Measurements from ENCODE around the gene VAPB.

The VAPB gene

GRCh38 chr20:58436868-58437645, 48.0 kb downstream of the VAPB start:
- DNase-seq (ENCODE audit: low read depth) = no peak

GRCh38 chr20:58438970-58439808, 50.2 kb downstream of the VAPB start:
- no peak for DNase-seq (ENCODE audit: low read depth)

DNA sequence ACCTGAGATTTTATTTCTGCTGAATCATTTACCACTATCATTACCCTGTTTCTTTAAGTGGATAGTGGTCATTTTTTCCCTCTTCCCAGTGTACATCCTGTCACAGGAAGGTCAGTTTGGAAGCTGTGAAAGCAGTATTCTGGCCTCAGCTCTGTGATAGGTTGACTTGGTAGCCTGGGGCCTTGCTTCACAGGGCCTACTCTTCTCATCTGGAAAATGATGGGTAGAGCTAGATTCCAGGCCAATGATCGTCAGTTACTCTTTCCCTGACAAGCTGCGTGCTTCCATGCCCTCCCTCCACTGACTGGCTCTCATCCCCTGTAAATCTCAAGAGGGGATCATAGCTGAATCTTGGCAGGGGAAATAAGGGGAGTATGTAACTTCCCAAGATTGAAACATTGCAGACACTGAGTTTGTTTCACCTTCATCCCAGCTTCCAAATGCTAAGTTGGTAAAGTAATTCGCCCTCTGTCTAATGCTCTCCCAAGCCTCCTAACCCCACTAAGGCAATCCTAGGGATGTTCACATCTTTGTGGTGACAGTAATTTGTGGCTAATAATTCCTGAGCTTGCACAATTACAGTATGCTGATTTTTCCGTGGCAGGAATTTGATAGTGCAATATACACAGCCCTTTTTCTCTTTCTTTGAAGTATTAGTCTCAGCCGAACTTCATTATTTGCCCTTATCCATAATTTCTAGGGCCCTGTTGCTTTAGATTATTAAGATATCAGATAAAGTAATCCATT, 51.2 kb downstream of the VAPB start:
- no peak for DNase-seq (ENCODE audit: low read depth)

DNA sequence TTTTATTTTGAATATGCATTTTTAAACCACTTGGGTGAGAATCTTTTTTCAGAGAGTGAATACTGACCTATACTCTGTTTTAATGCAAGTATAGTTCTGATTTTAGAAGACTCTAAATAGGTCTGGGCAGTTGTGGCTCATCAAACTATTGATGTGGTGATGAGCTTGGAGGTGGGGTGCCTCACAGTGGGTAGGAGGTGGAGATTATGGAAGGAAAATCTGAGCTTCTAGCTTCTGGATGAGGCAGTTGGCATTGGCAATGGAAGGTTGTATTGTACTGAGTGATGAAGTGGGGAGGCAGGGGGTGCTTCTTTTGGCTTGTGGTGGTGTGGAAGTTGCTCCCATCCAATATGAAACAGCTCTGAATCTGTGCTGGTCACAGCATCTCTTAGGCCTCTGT, 52.7 kb downstream of the VAPB start:
- no peak for DNase-seq (ENCODE audit: low read depth)

DNA sequence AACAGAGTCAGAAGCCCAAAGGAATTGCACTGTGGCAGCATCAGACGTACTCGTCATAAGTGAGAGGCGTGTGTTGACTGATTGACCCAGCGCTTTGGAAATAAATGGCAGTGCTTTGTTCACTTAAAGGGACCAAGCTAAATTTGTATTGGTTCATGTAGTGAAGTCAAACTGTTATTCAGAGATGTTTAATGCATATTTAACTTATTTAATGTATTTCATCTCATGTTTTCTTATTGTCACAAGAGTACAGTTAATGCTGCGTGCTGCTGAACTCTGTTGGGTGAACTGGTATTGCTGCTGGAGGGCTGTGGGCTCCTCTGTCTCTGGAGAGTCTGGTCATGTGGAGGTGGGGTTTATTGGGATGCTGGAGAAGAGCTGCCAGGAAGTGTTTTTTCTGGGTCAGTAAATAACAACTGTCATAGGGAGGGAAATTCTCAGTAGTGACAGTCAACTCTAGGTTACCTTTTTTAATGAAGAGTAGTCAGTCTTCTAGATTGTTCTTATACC, 55.8 kb downstream of the VAPB start:
- no peak for DNase-seq (ENCODE audit: low read depth)

DNA sequence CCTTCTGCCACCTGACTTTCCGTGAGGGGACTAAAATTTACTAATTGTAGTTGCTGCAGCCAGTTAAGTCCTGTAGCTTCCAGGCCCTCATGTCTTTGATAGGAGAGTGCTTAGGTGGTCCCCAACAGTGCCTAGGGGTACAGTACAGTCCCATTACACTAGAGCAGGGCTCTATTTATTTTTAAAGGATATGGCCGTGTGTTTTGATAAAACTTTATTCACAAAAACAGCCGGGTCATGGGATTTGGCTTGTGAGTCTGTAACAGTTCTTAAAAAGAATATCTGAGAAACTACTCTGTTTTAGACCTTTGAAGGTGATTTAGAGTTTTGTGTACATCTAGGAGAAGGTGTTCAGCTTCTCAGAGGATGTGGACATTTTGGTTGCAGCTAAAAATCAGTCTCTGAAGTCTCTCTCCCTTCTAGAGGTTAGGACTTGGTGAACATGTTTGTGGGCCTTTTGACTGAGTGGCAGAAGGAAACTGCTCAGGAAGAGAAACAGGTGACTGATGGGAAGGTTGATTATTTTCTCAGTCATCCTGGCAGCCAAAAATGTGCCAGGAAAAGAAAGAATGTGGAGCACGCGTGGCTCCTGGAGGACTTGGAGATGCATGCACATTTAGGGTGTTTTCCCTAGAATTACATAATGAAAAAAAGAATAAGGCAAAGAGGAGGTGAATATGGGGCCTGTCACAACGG, 57.4 kb downstream of the VAPB start:
- DNase-seq (ENCODE audit: low read depth) = no peak

GRCh38 chr20:58446960-58447265, 57.9 kb downstream of the VAPB start:
- DNase-seq (ENCODE audit: low read depth) = no peak

DNA sequence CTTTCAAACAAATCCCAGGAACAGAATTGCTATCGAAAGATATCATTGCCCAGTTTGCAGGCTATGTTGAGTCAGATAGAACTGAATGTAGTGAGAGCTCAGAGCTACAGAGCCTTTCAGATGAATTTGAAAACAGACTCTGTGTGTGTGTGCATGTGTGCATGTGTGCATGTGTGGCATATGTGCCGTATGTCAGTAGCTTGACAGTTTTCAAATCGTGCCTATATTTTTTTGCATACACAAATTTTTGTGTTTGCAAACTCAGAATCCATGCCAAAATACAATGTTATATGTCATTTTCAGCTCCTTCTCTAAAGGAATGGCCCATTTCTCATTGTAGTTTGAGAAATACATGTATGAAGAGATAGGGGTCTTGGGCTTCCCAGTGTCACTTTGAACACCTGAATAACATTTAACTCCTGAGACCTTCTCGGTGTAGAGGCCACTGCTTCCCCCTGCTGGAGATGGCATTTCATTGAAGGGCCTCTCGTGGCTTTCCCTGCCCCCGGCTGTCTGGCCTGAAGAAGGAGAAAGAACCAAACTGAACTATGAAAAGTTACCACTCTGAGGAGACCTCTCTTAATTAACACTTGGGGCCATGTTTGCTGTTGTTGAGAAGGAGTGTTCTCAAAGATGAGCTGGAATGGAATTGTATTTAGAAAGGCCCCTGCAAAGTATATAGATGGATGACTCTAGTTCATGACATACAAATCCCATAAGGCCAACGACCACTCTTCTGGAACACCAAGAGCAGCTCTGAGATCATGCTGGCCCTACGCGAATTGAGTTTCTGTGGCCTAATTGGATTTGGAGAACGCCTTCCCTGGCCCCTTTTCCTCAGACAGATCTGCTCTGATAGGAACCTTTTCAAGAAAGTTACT, 58.7 kb downstream of the VAPB start:
- DNase-seq (ENCODE audit: low read depth) = peak; percentile 10

GRCh38 chr20:58448958-58449357, 59.9 kb downstream of the VAPB start:
- DNase-seq (ENCODE audit: low read depth) = no peak

GRCh38 chr20:58449681-58450221, 60.7 kb downstream of the VAPB start:
- DNase-seq (ENCODE audit: low read depth) = no peak

DNA sequence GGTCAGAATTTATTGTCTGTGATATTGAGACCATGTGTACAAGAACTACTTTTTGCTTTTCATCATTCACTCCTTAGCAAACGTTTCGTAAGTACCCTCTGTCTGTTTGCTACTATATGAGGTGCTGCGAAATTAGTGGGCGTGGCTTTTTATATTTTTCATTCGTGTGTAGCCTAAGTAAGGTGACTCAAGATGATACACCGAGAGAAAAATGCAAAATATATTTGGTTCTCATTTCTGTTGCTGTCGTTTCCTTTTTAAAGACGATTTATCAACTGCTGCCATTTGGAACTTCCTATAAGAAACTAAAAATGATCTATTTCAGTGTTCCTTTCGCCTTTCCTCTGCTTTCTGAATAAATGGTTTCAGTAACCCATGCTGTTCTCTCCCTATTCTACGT, 61.2 kb downstream of the VAPB start:
- no peak for DNase-seq (ENCODE audit: low read depth)

DNA sequence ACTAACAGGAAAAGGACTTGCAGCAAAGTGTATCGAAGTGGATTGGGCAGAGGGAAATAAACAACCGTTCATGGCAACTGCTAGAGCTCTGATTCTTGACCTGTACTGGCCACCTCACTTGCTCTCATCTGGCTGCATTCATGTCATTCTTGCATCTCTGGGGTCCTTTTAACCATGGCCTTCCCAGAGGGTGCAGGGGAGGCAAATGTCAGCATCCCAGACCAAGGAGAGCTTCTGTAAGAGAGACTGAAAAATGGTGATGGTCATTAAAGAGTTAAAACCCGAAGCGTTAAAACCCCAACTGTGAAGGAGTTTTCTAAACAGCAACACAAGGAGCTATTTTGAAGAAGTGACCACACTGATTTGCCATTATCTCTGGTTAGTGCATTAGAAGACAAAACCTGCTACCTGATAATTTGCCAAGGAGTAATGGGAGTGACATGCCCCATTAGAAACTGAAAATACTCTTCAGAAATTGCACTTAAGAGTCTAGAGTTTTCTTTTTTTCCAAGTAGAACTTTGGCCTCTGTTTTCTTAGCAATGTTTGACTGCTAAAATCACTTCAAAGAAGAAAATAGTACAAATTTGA, 63.7 kb downstream of the VAPB start:
- DNase-seq (ENCODE audit: low read depth) = no peak

- DNase-seq (ENCODE audit: low read depth) = no peak
Observed at GRCh38 chr20:58453391-58453790, 64.4 kb downstream of the VAPB start.

- no peak for DNase-seq (ENCODE audit: low read depth)
Observed at GRCh38 chr20:58454460-58454859, 65.4 kb downstream of the VAPB start.

DNA sequence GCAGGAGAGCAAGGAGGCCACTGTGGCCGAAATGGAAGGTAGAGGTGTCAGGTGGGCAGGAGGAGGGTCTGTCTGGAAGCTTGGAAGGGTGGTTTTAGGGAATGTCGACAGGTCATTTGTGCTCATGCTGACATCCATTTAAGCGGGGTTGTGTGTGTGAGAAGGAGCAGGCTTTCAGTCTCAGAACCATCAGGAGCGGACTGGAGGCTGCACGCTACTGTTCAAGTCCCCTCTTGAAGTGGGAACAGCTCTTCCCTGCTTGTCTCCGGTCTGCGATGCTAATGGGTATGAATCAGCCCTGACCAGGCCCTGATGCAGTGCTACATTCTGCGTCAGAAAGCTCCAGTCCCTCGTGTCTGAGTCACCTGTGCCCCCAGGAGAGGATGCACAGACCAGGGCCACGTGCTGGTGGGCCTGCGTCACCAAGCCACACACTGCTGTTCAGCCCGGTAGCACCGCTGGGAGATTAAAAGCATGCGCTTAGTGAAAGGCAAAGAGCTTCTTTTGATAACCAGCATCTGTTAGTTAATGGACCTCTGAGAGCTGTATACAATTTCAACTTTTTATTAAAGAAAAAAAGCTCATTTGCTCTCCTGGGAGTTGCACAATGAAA, 68.2 kb downstream of the VAPB start:
- DNase-seq (ENCODE audit: low read depth) = no peak

DNA sequence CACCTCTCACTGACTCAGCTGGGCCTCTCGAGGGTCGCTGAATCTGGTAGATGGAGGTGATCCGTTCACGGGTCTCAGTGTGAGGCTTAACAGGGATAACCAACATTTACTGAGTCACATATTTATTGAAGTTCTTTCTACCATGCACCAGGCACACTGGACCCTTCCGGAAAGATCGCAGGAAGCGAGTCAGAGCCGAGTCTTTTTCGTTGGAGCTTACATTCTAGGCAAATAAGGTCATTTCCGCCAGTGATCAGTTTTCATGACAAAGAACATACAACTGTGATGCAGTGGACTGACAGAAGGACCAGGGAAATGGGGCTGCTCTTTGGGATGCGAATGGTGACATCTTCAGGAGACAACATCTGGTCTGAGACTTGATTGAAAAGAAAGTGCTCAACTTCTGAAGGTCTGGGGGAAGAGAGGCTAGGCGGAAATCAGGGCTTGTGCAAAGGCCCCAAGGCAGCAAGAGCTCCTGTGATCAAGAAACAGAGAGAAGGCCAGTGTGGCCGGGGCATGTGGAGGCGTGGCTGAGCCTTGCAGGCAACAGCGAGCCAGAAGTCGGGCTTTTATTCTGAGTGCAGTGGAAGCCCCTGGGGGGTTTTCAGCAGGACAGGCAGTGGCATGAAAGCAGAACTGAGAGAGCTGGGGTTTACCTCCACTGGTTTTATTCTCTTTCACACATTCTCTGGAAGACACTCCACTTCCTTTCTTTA, 69.5 kb downstream of the VAPB start:
- no peak for DNase-seq (ENCODE audit: low read depth)

- no peak for DNase-seq (ENCODE audit: low read depth)
Observed at GRCh38 chr20:58459058-58459750, 70.2 kb downstream of the VAPB start.

DNA sequence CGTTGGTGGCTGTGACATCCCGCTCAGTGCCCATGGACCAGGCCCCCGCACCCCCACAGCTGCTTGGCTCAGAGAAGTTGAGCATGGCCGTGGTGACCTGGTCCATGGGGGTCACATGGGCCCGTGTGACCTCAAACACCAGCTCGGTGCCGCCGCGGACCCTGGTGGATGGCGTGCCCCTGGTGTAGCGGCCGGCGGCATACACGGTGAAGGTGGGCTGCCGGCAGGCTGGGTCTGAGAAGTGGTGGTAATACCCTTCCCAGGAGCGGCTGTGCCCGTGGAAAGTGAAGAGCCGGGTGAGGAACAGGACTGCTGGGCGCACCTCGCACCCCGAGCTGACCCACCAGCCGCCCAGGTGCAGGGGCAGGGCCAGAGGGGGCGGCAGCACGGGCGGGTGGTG, 72.1 kb downstream of the VAPB start:
- no peak for DNase-seq (ENCODE audit: low read depth)

GRCh38 chr20:58461899-58462298, 72.9 kb downstream of the VAPB start:
- no peak for DNase-seq (ENCODE audit: low read depth)
